GM21515 (cell line): ENCODE results near the gene PCDHAC1.

ENCODE experiments used
- ATAC-seq: cut with Tn5 transposase; IDR thresholded peaks from one replicate; pipeline ENCODE4 v1.9.1; 2021; ENCODE audit not compliant: unreplicated experiment

The PCDHAC1 gene

GRCh38 chr5:140966293-140967225 is 40.5 kb downstream of the PCDHAC1 start, which contains the start of gene PCDHAC2:
Gene PCDHAC2 (plus strand): TSS chr5:140966476. CDS start chr5:140966767, 291 bp downstream.
- no peak for ATAC-seq

GRCh38 chr5:140967226-140967893 is 41.3 kb downstream of the PCDHAC1 start:
- no peak for ATAC-seq

- ATAC-seq = no peak
Measured at GRCh38 chr5:140969880-140970279, 43.8 kb downstream of the PCDHAC1 start.

- no peak for ATAC-seq
Measured at GRCh38 chr5:140973550-140973949, 47.5 kb downstream of the PCDHAC1 start.

DNA sequence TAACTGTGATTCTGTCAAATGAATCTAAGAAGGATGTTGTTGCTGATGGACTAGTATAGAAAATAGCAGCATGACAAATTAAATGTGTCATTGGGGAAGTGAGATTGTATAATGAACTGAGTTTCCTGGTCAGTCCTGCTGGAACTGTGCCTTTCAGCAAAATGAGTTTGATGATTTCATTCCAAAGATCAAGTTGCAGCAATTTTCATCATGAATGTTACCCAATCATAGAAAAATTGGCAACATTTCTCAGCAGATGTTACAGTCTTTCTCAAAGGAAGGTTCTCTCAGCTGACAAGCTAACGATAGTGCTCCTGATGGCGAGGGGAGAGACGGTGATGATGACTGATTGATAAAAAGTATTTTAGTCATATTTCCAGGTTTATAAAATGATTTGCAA is 50.9 kb downstream of the PCDHAC1 start:
- ATAC-seq = no peak

GRCh38 chr5:140978260-140978659 is 52.2 kb downstream of the PCDHAC1 start:
- no peak for ATAC-seq

GRCh38 chr5:140978983-140979382 is 52.9 kb downstream of the PCDHAC1 start:
- ATAC-seq = no peak
